GM12864 (cell line): ENCODE data around the gene TTC27.
"Not testable (repeated sequence)": the region's sequence is repeated elsewhere in the genome, so short reads cannot be mapped to it uniquely, and the experiment has no call there.

Experiments
- DNase-seq: peaks from one replicate; pipeline ENCODE4 v3.0.0-alpha.2; 2011; ENCODE audit warnings: low read depth
- H3K4me3 ChIP-seq: 2 replicates; pipeline ENCODE4 v1.5.1; 2011; ENCODE audit warnings: mild to moderate bottlenecking, low read depth, low read length, control low read depth
- TF ChIP-seq, protein P1 (sequence below): IDR thresholded peaks from 2 replicates; pipeline ENCODE4 v1.5.1; 2011; ENCODE audit warnings: low read depth, mild to moderate bottlenecking, moderate library complexity, low read length, control low read depth, inconsistent platforms; ENCODE audit errors: missing control alignments

The TTC27 gene

DNA sequence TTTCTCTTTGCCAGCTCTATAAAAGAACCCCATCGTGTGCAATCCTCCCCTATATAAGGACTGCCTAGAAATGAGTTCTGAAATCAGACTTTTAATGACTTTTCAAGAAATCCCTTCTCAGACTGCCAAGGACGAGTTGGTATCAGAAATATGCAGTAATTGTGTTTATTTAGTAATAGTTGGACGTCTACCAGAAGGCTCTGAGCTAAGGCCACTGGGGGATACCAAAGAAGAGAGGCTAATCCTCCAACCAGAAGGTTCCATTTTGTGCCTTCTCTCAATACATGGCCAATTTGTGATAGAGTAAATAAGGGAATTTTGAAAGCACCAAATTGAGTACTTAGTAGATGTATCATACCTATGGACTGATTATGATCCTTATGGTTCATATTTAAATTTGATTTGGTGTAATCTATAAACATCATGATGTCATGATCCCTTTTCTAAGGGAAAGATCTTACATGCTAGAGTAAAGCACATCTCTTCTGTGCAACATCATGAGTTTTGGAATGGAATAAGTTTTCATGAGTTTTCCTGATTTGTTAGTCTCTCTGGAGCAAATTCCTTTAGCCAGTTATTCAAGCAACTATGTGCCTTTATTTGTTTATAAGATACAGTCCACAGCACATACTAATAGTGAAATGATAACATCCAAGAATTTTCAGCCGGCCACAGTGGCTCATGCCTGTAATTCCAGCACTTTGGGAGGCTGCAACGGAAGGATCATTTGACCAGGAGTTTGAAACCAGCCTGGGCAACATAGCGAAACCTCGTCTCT lies 236.7 kb downstream of the TTC27 start:
- no peak for DNase-seq
- H3K4me3 ChIP-seq = no peak overlapping the region
- TF ChIP-seq, protein P1, sequence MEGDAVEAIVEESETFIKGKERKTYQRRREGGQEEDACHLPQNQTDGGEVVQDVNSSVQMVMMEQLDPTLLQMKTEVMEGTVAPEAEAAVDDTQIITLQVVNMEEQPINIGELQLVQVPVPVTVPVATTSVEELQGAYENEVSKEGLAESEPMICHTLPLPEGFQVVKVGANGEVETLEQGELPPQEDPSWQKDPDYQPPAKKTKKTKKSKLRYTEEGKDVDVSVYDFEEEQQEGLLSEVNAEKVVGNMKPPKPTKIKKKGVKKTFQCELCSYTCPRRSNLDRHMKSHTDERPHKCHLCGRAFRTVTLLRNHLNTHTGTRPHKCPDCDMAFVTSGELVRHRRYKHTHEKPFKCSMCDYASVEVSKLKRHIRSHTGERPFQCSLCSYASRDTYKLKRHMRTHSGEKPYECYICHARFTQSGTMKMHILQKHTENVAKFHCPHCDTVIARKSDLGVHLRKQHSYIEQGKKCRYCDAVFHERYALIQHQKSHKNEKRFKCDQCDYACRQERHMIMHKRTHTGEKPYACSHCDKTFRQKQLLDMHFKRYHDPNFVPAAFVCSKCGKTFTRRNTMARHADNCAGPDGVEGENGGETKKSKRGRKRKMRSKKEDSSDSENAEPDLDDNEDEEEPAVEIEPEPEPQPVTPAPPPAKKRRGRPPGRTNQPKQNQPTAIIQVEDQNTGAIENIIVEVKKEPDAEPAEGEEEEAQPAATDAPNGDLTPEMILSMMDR = no peak

DNA sequence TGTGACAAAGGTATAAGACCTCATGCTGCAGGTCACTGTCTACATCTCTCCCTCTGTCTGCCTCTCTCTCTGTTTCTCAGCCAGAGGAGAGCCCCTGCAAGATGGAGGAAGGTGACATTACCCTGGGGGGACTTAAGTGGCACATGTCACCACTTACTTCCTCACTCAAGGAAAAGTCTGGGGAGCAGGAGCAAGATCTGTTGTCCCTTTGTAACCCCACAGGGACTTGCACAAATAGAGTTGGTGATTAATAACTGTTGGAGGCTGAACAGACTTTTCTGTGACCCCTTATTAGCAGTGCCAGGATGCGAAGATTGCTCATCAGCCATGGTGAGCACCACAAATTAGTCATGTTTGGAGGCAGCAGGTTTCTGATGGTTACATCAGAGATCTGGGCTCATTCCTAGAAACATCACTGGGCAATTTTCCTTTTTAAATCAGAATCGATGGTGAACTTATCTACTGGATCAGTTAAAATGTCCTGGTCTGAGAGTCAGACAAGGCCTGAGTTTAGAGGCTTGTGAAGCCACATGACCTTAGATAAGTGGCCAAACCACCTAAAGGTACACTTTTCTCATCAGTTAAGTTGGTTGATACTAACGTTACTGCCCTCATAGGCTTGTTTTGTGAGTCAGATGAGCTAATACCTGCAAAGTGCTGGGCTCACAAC lies 237.7 kb downstream of the TTC27 start:
- DNase-seq = no peak
- TF ChIP-seq, protein P1 = no peak
- no peak overlapping the region for H3K4me3 ChIP-seq

DNA sequence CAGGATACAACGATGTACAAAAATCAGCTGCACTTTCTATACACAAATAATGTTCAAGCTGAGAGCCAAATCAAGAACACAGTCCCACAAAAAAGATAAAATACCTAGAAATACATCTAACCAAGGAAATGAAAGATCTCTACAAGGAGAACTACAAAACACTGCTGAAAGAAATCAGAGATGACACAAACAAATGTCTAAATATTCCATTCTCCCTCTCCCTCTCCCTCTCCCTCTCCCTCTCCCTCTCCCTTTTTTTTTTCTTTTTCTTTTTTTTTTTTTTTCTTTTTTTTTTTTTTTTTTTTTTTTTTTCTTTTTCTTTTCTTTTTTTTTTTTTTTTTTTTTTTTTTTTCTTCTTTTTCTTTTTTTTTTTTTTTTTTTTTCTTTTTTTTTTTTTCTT lies 238.6 kb downstream of the TTC27 start:
- not testable (repeated sequence) for H3K4me3 ChIP-seq, DNase-seq
